ENCODE measurements around the gene FNBP1.

The FNBP1 gene

GRCh38 chr9:129876815-129877214 is 166.2 kb downstream of the FNBP1 start:
- no peak overlapping the region for H3K27ac ChIP-seq

GRCh38 chr9:129875687-129876395 is 167.1 kb downstream of the FNBP1 start:
- Histone ChIP-seq H3K4me3 (no peak overlapping the region), H3K27ac (no peak overlapping the region)
- TF ChIP-seq CTCF (IDR thresholded peaks at IDR 0.05) = no peak
- no peak for DNase-seq (ENCODE audit: low spot score)

More at GRCh38 chr9:129876815-129877214, 166.2 kb downstream of the FNBP1 start:
- no peak overlapping the region for H3K4me3 ChIP-seq
- no peak for DNase-seq (ENCODE audit: low spot score)
- no peak for TF ChIP-seq CTCF (IDR thresholded peaks at IDR 0.05)

- H3K27ac ChIP-seq = no peak overlapping the region
- no peak for TF ChIP-seq CTCF (IDR thresholded peaks at IDR 0.05)
- no peak overlapping the region for H3K4me3 ChIP-seq
- DNase-seq (ENCODE audit: low spot score) = no peak
Measured at GRCh38 chr9:129875181-129875611, 167.8 kb downstream of the FNBP1 start.

GRCh38 chr9:129874261-129875101 is 168.5 kb downstream of the FNBP1 start:
- no peak overlapping the region for H3K27ac ChIP-seq
- TF ChIP-seq CTCF (IDR thresholded peaks at IDR 0.05) = no peak
- DNase-seq (ENCODE audit: low spot score) = no peak
- no peak overlapping the region for H3K4me3 ChIP-seq

GRCh38 chr9:129873563-129874190 is 169.3 kb downstream of the FNBP1 start:
- H3K27ac ChIP-seq = no peak overlapping the region
- no peak for TF ChIP-seq CTCF (IDR thresholded peaks at IDR 0.05)
- DNase-seq (ENCODE audit: low spot score) = no peak
- no peak overlapping the region for H3K4me3 ChIP-seq

- Histone ChIP-seq H3K27ac (no peak overlapping the region), H3K4me3 (no peak overlapping the region)
- TF ChIP-seq CTCF (IDR thresholded peaks at IDR 0.05) = no peak
- no peak for DNase-seq (ENCODE audit: low spot score)
Measured at GRCh38 chr9:129871046-129871445, 171.9 kb downstream of the FNBP1 start.

All from coronary artery (tissue), 2 donors.